ENCODE results near the gene MCUB. TPM values are rescaled to one million over a fixed set of nuclear protein-coding genes. Genes with fewer than 3 reads are reported as not detected.

Gene MCUB, protein sequence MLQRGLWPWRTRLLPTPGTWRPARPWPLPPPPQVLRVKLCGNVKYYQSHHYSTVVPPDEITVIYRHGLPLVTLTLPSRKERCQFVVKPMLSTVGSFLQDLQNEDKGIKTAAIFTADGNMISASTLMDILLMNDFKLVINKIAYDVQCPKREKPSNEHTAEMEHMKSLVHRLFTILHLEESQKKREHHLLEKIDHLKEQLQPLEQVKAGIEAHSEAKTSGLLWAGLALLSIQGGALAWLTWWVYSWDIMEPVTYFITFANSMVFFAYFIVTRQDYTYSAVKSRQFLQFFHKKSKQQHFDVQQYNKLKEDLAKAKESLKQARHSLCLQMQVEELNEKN
- 4.7 and 12.6 TPM in 2 replicates for total RNA-seq

GRCh38 chr4:109559983-109560686 lies at the start of gene MCUB:
Gene MCUB (plus strand): TSS chr4:109560246. CDS start chr4:109560338, 92 bp downstream.

DNA sequence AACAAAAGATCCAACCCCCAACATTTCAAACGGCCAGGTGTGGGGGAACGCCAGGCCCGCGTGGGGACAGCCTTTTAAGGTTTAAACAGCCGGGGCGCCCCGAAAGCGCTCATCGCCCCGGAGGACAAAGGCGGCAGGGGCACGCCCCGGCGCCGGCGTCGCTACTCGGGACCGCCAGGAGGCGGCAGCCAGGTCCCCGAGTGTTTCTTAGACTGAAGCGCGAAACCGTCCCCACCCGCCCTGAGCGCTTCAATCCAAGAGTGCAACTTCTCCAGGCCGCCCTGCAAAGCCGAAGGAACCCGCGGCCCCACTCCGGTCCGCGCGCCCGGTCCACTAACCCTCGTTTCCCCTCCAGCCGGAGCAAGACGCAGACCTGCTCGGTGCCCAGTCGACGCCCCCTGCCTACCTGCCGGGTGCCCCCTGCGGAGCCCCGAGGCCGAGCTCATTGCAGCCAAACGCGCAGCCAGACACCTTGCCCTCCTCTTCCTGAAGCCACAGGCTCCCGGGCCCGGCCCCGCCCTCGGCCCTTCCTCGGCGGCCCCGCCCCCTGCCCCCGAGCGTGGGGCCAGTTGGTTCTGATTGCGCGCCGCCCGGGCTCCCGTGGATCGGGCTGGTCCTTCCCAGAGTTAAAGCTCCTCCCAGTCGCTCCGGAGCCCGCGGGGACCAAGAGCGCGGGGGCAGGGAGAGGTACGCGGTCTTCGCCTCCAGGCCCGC lies 143.1 kb downstream of the MCUB start, which contains the start of gene CASP6:
Gene CASP6 (minus strand): TSS at position 496 of the 714 bp plus-strand sequence. CDS start 50 bp downstream, at position 446.

GRCh38 chr4:109729718-109730618 lies 169.9 kb downstream of the MCUB start, which contains the start of gene PLA2G12A:
Gene PLA2G12A (minus strand): TSS chr4:109730070. CDS start chr4:109729809, 261 bp downstream.

Small RNA genes within 50 kb of the gene (small RNA-seq; reads per million reads assigned to genes)
- not detected for gene HIGD1AP14

Other genes starting within 250 kb of the MCUB start
- 18.5 and 21.9 TPM in 2 replicates for gene SEC24B, start 126.4 kb upstream of the MCUB start, total RNA-seq
- 22.2 and 28.3 TPM in 2 replicates for gene CASP6, start 143.2 kb downstream of the MCUB start, total RNA-seq
- gene PLA2G12A, start 169.8 kb downstream of the MCUB start, total RNA-seq: 12.6 and 21.3 TPM in 2 replicates
- not detected in 2 replicates for gene CFI, start 241.8 kb downstream of the MCUB start, total RNA-seq